Prostate gland (tissue), 2 donors: ENCODE measurements around the gene FBRSL1.

Source experiments
- POLR2A ChIP-seq: fragments of 450-650 bp; IDR thresholded peaks from one replicate; pipeline ENCODE4 v1.6.1; 2016; ENCODE audit warnings: antibody characterized with exemption, mild to moderate bottlenecking
- TF ChIP-seq, protein P1 (sequence below), 4 experiments: fragments of 200-600 bp in 2 of 4; fragments of 450-650 bp in 2 of 4; sonication (generic) in 2 of 4; IDR thresholded peaks; 1 replicate in 3 of 4; 2 replicates in 1 of 4; pipeline ENCODE4 v1.5.1; 2016 to 2019; ENCODE audit warnings: antibody characterized with exemption in 4 of 4, mild to moderate bottlenecking in 2 of 4, moderate library complexity in 2 of 4

GRCh38 chr12:132530447-132530846 lies 40.5 kb downstream of the FBRSL1 start:
- TF ChIP-seq, protein P1, sequence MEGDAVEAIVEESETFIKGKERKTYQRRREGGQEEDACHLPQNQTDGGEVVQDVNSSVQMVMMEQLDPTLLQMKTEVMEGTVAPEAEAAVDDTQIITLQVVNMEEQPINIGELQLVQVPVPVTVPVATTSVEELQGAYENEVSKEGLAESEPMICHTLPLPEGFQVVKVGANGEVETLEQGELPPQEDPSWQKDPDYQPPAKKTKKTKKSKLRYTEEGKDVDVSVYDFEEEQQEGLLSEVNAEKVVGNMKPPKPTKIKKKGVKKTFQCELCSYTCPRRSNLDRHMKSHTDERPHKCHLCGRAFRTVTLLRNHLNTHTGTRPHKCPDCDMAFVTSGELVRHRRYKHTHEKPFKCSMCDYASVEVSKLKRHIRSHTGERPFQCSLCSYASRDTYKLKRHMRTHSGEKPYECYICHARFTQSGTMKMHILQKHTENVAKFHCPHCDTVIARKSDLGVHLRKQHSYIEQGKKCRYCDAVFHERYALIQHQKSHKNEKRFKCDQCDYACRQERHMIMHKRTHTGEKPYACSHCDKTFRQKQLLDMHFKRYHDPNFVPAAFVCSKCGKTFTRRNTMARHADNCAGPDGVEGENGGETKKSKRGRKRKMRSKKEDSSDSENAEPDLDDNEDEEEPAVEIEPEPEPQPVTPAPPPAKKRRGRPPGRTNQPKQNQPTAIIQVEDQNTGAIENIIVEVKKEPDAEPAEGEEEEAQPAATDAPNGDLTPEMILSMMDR (IDR thresholded peaks at IDR 0.05) = no peak
- TF ChIP-seq POLR2A = no peak
